ENCODE results near the gene PHACTR1. TPM values are rescaled to one million over a fixed set of nuclear protein-coding genes. Genes with fewer than 3 reads are reported as not detected.

PHACTR1 gene
- total and polyA plus RNA-seq, 7 donors: 0.04 to 3.0 (median 0.85) TPM

DNA sequence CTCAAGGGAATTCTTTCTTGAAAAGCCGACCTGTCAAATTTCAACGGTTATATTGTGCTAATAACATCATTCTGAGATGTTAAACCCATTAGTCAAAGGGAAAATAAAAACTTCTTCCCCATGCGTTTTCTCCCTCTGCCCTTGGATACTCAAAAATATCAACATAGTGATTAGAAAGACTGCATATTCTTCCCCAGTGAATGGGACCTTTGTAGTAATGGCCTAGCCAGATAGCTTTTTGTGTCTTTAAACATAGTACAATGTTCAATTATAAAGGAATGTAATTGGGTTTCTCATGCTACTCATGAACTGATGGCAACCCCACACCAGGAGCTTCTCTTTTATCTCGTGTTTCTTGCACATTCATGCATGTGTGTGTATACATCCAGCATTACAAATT is 69.4 kb downstream of the PHACTR1 start:
- no peaks in the 10 kb centered on the region for H3K4me1 ChIP-seq
- no peak overlapping the region for H3K27ac ChIP-seq
- no peaks in the 10 kb centered on the region for H3K36me3 ChIP-seq (ENCODE audit: insufficient read depth in 1 of 2, low read depth in 1 of 2)
- no peaks in the 10 kb centered on the region for H3K9me3 ChIP-seq
- TF ChIP-seq, protein P1, sequence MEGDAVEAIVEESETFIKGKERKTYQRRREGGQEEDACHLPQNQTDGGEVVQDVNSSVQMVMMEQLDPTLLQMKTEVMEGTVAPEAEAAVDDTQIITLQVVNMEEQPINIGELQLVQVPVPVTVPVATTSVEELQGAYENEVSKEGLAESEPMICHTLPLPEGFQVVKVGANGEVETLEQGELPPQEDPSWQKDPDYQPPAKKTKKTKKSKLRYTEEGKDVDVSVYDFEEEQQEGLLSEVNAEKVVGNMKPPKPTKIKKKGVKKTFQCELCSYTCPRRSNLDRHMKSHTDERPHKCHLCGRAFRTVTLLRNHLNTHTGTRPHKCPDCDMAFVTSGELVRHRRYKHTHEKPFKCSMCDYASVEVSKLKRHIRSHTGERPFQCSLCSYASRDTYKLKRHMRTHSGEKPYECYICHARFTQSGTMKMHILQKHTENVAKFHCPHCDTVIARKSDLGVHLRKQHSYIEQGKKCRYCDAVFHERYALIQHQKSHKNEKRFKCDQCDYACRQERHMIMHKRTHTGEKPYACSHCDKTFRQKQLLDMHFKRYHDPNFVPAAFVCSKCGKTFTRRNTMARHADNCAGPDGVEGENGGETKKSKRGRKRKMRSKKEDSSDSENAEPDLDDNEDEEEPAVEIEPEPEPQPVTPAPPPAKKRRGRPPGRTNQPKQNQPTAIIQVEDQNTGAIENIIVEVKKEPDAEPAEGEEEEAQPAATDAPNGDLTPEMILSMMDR (IDR thresholded peaks at IDR 0.05): no peak
- no peaks in the 10 kb centered on the region for H3K27me3 ChIP-seq (ENCODE audit: insufficient read depth in 3 of 3, low read length in 2 of 3)
- intact Hi-C loops (cut with DNase I): no loop called here
- DNase-seq (no peak), ATAC-seq (no peak)
- H3K4me3 ChIP-seq: no peak overlapping the region
- WGBS, 3 donors: 72 to 81% (median 79%) methylated on average over 4 of the region's 4 CpGs

DNA sequence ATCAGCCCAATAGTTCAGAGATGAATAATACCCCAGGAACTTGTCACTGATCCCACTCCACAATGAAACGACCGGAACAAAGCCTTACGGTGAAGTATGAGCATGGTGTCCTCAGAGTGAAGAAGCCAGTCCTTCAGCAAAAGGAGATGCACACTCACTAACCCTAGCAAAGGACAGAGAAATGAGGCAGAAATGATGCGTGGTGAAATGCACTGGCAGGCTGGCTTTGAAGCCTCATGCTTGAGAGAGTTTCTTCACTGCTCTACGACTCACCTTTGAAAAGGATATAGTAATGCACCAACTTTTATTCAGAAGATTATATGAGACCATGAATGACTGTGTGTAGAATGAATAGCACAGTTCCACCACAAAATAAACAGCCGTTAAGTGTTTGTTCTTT is 74.8 kb downstream of the PHACTR1 start:
- ATAC-seq (no peak), DNase-seq (no peak)
- H3K4me1 ChIP-seq: no peaks in the 10 kb centered on the region
- no peaks in the 10 kb centered on the region for H3K27me3 ChIP-seq (ENCODE audit: insufficient read depth in 3 of 3, low read length in 2 of 3)
- intact Hi-C loops (cut with DNase I): no loop called here
- TF ChIP-seq, protein P1 (IDR thresholded peaks at IDR 0.05): no peak
- H3K27ac ChIP-seq: no peak overlapping the region
- no peaks in the 10 kb centered on the region for H3K36me3 ChIP-seq (ENCODE audit: insufficient read depth in 1 of 2, low read depth in 1 of 2)
- H3K9me3 ChIP-seq: no peaks in the 10 kb centered on the region
- WGBS, 3 donors: 71 to 84% (median 78%) methylated on average over 6 of the region's 6 CpGs
- H3K4me3 ChIP-seq: no peak overlapping the region

DNA sequence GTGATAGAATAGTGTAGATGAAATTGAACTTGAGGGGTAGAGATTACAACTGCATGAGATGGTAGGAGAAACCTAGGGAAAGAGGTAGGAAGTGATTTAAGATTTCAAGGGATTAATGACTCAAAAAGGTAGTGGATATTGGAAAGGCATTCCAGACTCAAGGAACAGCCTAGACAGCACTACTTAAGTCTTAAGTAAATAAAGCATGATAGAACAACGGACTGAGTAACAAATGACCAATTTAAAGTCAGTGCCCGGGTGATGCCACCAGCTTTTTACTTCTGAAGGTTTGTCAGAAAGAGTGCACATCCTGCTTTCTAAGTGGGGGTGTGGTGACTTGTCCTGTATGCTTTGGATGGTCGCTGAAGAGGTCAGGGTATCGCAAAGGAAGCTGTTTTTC is 81.8 kb downstream of the PHACTR1 start:
- no peaks in the 10 kb centered on the region for H3K36me3 ChIP-seq (ENCODE audit: insufficient read depth in 1 of 2, low read depth in 1 of 2)
- no peaks in the 10 kb centered on the region for H3K9me3 ChIP-seq
- ATAC-seq: no peak
- DNase-seq: no peak
- H3K27ac ChIP-seq: no peak overlapping the region
- 68 to 72% (median 71%) methylated on average over 4 of the region's 4 CpGs for WGBS, 3 donors
- TF ChIP-seq, protein P1 (IDR thresholded peaks at IDR 0.05): no peak
- no peak overlapping the region for H3K4me3 ChIP-seq
- H3K27me3 ChIP-seq (ENCODE audit: insufficient read depth in 3 of 3, low read length in 2 of 3): no peaks in the 10 kb centered on the region
- intact Hi-C loops (cut with DNase I): no loop called here
- no peaks in the 10 kb centered on the region for H3K4me1 ChIP-seq

DNA sequence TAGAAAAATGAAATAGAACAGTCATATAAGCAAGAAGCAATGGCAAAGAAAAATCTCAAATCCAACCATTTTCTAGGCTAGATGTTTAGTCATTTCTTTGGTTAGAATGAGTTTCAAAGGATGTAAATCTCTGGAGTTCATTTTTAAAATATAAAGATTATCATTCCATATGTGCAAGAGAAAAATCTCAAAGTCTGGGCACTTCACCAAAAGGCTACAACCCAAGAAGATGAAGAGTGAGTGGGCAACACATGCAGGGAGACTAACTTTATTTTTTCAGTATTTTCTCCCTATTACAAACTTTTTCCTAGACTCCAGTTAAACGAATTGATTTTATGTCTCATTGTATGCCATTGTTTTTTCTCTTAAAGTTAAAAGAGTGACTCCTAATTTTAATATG is 83.6 kb downstream of the PHACTR1 start:
- DNase-seq (no peak), ATAC-seq (no peak)
- no peak overlapping the region for H3K4me3 ChIP-seq
- no peaks in the 10 kb centered on the region for H3K4me1 ChIP-seq
- no peaks in the 10 kb centered on the region for H3K27me3 ChIP-seq (ENCODE audit: insufficient read depth in 3 of 3, low read length in 2 of 3)
- no peak overlapping the region for H3K27ac ChIP-seq
- H3K9me3 ChIP-seq: no peaks in the 10 kb centered on the region
- TF ChIP-seq, protein P1 (IDR thresholded peaks at IDR 0.05): no peak
- no peaks in the 10 kb centered on the region for H3K36me3 ChIP-seq (ENCODE audit: insufficient read depth in 1 of 2, low read depth in 1 of 2)
- intact Hi-C loops (cut with DNase I): no loop called here
- 41 to 68% (median 53%) methylated on average over 1 of the region's 1 CpG for WGBS, 3 donors

DNA sequence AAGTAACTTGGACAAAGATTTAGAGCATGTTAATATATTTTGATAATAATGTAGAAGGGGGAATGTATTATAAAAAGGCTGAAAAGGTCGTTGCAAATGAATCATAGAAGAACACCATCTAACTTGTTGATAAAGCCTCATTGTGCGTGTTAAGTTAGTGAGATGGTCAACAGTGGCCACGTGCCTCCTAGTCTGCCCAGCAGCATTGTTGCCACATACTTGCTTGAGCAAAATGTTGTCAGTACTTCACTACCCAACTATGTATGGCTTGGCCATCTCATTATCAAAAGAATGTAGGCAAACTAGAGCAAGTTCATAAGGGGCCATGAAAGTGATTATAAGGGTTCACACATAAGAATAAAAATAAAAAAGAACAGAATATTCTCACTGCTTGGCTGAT is 84.6 kb downstream of the PHACTR1 start:
- no peak for ATAC-seq
- no peaks in the 10 kb centered on the region for H3K9me3 ChIP-seq
- no peaks in the 10 kb centered on the region for H3K27me3 ChIP-seq (ENCODE audit: insufficient read depth in 3 of 3, low read length in 2 of 3)
- H3K27ac ChIP-seq: no peak overlapping the region
- H3K4me3 ChIP-seq: no peak overlapping the region
- TF ChIP-seq, protein P1 (IDR thresholded peaks at IDR 0.05): no peak
- DNase-seq: no peak
- intact Hi-C loops (cut with DNase I): no loop called here
- no peaks in the 10 kb centered on the region for H3K4me1 ChIP-seq
- no peaks in the 10 kb centered on the region for H3K36me3 ChIP-seq (ENCODE audit: insufficient read depth in 1 of 2, low read depth in 1 of 2)
- 61 to 71% (median 65%) methylated on average over 3 of the region's 3 CpGs for WGBS, 3 donors
